ENCODE results near the gene KCNA2.

The KCNA2 gene

DNA sequence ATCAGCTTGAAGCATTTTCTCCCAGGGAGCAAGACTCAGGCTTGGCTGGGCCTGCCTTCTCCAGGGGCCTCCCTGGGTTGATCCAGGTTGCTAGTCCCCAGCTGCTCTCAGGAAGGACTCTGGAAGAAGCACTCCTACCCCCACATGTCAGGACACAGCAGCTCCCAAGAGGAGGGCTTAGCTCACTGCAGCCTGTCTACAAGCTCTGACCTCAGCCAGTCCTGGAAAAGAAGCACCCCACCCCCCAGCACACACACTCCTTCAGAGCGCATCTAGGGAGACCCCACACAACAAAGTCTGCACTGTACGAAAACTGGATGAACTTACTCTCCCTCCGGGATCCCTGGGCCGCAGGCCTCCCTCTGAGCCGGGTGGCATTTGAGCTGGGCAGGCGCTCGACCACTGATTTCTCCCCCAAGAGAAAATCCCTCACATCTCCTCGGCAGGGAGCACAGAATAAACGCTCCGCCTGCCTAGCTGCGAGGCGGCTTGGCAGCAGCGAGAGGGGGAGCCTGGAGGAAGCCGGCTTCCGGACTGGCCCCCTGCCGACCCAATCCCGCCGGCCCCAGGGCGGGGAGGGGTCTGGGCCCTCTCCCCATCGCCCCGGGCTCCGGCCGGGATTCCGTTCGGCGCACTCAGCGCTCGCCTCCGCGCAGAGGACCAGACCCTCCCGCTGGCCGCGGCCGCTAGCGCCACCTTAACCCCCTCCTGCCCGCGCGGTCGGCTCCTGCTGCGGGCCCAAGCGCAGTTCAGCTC, at the start of gene KCNA2:
TSS of gene KCNA2 (minus strand) at position 458 of the 756 bp plus-strand sequence. CDS start 1,576 bp downstream, outside the sequence.
- no peak for DNase-seq (ENCODE audit: low read depth in 2 of 2)

DNA sequence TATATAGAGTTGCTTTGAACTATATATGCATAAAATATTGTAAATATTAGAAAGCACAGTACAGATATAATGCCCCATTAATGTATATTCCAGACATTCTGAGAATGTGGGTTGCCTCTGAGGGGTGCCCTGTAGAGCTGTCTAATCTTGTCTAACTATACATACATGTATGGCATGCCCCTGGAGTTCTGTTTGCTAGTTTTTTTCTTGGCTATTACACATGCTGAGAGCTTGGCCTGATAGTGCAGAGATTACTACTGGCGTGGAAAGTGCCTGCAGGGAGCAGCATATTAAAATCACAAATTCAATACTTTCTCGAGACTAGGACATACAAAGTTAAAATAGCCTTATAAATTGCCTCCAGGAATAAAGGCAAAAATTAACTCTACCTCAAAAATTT, 44.5 kb upstream of the KCNA2 start:
- DNase-seq (ENCODE audit: low read depth in 2 of 2), result no peak

DNA sequence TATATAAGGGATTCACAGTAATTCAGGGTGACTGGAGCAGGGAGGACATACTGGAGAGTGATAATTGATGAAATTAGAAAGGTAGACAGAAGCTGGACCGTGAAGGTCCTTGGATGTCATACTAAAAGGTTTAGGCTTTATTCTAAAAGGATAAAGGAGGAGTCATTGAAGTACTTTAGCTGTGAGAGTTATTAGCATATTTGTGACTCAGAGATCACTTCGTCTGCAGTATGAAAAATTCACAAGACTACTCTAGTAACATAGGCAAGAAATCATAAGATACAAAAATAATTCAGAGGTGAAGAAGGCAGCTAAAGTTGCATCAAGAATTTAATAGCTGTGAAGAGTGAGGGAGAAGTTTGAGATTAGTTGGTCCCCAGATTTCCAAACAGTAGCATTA, 42.3 kb upstream of the KCNA2 start:
- no peak for DNase-seq (ENCODE audit: low read depth in 2 of 2)

DNA sequence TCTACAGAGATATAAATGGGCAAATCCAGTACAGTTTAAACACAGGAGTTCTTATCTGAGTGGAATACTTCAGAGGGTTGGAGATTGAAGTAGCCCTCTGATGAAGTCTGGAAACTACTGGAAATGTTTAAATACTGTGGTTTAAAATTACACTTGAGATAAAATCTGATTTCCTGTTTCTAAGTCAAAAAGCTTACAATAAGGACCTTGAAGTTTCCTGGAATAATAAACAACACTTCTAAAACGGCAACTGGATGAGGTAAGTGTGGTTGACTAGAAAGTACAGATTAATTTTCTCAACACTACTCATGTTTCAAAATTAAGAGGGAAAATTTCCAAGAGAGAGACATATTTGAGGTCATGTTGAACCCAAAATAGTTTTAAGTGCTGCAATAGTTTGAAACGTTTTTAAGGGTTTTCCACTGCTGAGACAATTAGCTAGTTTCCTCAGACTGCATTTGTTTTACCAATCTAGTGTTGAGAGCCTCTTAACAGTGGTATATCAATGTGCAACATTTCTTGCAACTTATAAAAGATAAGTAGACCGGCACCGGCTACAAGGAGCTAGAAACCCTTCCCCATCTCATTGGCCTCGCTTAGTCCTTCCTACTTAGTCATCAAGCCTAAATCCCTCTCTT, 41.2 kb upstream of the KCNA2 start:
- no peak for DNase-seq (ENCODE audit: low read depth in 2 of 2)

DNA sequence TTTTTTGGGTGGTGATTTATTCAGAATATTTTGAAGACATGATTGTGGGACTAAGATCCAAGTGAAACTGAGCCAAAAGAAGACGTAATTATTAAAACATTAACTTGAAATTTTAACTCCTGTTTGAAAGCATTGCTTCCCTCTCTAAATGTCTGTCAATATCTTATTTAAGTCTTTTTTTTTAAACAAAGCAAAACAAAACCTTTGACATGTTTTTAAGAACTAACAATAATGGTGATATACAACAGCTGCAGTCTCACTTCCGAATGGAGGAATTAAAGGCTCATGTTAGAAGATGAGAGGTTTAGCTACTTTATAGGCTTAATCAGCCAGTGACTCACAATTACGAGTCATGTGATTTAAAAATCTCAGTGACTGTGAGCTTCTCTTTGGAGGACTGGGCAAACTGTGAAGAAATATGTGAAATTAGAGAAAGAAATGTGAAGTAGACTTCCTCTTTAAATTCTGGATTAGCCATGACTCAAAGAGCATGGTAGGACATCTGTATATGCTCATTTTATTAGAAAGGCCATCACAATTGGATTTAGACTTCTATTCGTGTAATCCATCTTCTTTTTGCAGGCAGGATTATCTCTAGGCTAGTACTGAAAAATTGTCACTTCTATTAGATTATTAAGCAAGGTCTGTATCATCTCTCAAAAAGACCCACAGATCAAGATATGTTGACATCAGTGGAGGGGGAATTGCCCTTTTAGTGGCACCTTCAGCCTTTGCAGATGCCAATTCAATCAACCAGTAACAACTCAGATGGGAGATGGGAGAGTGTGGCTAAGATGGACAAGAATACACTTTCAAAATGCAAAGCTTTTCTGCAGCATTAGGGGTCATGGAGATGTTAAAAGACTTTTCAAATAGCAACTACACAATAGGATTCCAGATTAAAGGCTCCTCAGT, 39.9 kb upstream of the KCNA2 start:
- no peak for DNase-seq (ENCODE audit: low read depth in 2 of 2)

DNA sequence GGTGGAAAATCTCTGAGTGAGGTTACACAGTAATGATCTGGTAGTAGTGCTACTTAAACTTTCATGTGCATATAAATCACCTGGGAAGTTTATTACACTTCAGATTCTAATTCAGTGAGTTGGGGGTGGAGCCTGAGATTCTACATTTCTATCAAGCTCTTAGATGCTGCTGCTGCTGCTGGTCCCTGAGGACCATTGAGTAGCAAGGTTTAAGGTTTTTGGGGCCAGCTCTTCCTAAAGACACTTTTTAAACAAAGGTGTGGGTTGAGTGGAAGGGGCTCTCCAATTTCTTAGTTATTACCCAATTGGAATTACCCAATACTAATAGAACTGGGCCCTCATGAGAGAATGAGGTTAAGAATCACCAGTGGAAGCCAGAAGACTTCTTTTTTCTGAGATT, 39.1 kb upstream of the KCNA2 start:
- no peak for DNase-seq (ENCODE audit: low read depth in 2 of 2)

DNA sequence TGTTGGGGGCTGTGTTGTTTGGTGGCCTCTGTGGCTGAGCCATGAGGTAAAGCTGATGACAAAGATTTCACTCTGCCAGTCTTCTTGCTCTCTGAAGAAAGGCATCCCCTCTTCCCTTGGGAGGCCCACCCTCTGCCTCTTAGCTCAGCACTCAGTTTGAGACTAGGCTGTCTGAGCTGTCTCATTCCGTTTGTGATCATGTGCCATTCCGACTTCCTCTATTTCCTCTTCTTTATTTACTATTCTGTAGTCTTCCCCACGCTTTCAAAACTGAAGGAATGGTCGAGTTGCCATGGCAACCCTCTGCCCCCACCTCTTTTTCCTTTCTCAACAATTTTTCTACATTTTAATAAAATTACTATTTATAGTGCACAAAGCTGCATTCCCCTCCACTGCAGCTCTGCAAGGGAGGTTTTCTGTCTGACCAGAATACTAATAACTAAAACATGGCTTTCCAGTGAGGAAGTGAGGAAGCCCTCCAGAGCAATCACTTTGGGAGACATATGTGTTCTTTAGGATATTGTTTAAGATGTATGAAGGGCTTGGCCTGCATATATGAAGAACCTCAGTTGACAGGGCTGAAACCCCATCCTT, 37.8 kb upstream of the KCNA2 start:
- no peak for DNase-seq (ENCODE audit: low read depth in 2 of 2)

DNA sequence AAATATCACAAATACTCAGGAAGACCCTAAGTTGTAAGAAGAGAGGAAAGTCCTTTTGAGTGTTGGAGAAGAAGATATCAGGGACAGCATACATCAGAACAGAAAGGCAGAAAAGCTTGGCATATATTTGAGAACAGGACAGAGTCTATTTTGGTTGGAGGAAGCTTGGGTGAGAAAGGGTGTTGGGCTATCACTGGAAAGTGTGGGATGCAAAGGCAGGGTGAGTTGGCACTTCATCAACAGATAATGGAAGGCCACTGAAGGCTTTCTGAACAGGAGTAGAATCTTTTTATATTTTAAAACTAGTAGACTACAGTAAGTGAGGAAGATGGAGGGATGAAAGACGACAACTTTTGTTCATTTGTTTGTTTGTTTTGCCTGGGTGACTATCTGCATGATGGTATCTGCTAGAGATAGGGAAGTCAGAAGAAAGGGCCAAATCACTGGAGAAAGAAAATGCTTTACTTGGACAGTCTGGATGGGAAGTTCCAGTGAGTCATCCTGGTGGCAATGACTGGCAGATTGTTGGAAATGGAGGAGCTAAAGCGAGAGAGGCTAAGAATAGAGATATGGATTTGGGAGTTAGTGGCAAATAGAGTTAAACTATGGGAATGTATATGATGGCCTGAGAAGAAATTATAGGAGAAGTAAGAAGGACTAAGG, 33.7 kb upstream of the KCNA2 start:
- DNase-seq (ENCODE audit: low read depth in 2 of 2), result no peak

DNA sequence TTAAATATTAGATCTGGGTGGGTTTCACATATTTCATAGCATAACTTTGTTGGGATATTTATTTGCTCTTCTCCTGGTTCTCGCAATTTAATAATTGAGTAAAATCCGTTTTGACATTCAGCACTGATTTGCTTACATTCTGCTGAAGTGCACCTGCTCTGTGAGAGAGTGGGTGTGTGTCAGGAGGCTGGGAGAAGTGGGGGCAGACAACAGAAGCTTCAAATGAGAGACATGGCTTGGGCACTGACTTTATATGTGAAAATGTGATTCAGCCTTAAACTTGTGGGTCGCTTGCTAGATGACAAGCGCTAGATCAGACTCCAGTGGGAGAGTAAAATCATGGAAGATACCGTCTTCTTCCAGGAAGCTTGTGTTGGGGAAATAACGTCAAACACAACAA, 32.4 kb upstream of the KCNA2 start:
- DNase-seq (ENCODE audit: low read depth in 2 of 2), result no peak

DNA sequence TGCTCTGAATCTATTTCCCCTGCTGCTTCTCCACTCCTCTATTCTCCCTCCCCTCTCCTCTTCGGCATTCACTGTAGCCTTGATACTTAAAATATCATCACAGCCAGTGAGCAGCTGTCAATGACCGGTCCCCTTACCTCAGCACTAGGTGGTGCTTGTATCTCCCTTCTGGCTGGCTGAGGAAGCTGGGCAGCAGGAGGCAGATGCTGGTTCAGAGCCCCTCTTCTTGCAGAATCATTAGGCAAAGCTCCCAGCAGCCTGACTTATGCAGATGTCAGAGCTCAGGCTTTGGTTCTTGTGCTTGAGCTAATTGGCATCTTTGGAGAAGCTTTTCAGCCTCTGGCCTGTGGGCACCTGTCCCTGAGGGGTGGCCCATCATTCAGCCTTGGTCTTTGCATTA, 31.9 kb upstream of the KCNA2 start:
- no peak for DNase-seq (ENCODE audit: low read depth in 2 of 2)

DNA sequence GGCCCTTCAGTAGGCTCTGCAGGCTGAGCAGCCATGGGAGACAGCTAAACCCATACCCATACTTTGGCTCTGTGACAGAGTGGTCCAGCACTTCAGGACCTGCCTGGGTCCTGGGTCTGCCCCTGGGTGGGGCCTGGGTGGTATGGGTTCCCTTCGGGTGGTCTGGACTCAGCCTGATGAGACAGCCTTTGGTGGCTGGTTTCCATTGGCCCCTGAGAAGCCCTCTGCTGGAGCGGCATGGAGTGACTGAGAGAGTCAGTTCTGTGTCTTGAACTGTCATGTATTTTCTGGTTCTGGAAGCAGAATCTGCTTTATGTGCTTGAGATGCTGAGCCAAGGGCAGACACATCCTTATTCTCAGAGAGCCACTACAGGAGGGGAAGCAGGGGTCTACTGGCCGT, 31.3 kb upstream of the KCNA2 start:
- DNase-seq (ENCODE audit: low read depth in 2 of 2), result no peak

DNA sequence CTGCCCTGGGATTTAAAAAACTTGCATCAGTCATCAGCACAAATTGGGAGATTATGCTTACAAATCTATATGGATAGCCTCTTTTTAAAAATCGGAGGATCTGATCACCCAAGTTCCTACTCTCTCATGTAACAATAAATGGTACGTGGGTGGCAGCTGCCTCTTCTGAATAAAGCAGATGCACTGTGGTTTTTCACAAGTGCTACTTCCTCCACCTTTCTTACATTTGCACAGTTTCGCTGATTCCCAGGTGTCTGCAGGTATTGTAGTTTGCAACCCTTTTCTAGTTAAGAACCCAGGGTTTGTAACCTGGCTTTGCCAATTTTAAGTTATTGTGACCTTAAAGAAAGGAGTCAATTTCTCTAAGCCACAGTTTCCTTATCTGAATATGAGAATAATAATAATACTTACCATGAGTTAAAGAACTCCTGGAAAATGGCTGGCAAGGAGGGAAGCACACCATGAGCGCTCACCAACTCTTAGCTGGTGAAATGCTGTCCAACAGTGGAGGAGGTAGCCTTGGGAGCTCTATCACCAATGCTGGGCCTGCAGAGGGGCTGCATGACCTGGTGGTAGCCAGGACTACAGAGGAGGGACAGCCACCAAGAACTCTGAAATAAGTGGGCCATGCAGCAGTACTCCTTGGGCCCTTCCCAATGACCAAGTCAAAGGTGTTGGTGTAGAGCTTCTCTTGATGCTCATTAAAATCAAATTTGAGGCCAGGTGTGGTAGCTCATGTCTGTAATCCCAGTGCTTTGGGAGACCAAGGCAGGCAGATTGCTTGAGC, 30.2 kb upstream of the KCNA2 start:
- no peak for DNase-seq (ENCODE audit: low read depth in 2 of 2)

DNA sequence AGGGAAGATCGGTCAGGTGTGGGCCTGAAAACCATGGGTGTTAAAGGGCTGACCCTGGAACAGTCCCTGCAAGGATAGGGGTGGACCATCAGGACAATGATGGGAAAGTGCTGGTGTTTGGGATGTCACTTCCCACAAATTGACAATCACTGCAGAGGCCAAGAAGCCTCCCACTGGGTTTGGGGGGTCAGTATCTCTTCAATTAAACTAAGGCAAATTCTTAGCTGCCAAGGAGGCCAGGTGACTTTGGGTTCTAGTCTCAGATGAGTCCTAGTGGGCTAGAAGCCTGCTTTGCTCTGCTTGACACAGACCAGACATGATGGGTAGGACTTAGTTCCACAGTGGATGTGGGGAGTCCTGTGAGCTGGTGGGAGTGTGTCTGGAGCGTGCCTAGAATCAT, 29.3 kb upstream of the KCNA2 start:
- DNase-seq (ENCODE audit: low read depth in 2 of 2), result no peak

DNA sequence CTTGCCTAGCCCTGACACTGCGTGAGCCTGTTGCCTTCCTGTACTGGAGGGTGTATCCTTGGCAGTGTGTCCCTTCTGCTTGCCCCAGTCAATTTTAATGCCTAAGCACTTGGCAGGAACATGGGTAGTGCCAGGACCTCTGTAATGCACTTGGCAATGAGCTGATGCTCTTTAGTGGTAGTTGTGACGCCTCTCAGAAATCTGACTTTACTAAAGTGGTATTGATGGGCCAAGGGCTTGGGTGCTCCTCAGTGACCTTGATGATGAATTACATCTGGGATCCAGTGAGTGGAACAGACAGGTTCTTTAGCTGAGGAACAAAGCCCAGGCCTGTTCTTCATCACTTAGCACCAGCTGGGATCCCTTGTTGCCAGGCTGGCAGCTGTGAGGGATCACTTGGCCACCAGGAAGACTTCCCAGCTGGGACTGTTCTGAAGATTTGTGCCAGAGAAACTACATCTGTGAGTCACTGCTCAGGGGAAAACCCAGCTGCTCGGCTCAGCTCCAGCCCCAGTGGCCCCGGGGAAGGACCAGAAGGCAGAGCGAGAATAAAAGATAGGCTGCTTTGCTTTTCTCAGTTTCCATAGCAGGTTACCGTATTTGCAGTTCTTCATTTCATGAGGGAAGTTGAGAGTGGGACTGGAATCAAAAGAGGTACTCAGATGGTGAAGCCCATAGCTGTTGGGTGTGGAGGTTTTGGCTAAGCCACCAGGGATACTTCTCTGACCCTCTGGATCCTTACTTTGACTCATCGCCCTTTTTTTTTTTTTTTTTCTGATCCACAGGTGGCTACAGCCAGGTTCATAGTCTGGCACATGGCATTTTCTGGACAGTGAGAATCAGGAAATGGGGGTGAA, 28.5 kb upstream of the KCNA2 start:
- DNase-seq (ENCODE audit: low read depth in 2 of 2), result peak; percentile 55 to 72

DNA sequence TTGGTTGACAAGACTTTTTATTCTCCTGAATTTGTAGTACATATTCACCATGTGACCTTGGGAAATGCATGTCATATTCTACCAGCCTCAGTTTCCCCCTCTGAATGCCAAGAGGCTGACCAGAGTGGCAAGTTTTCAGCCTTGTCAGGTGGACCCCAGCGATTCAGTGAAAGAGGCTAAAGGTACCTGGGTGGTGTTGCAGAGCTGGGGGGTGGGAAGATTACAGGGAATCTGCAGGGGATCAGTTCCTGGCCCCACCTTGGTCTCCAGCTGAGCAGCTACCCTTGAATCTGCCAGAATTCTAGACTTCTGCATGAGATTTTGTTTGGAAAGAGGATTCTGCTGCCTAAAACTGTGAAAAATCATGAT, 27.9 kb upstream of the KCNA2 start:
- no peak for DNase-seq (ENCODE audit: low read depth in 2 of 2)

DNA sequence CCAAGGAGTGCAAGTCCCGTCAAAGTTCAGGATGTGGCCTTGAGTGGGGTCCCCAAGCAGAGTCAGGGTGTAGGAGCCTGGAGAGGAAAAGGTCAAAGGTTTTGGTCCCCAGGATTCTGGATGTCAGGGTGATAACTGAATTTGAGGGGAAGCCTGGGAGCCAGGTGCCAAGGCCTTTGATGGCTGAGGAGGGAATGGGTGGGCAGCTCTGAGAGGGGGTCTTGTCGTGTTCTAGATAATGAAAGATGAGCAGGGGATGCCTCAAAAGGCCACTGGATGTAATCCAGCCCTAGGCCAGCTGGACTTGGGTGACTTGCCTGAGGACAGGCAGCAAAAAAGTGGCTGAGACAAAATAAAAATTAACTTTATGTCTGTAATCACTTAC, 27.5 kb upstream of the KCNA2 start:
- DNase-seq (ENCODE audit: low read depth in 2 of 2), result no peak

DNA sequence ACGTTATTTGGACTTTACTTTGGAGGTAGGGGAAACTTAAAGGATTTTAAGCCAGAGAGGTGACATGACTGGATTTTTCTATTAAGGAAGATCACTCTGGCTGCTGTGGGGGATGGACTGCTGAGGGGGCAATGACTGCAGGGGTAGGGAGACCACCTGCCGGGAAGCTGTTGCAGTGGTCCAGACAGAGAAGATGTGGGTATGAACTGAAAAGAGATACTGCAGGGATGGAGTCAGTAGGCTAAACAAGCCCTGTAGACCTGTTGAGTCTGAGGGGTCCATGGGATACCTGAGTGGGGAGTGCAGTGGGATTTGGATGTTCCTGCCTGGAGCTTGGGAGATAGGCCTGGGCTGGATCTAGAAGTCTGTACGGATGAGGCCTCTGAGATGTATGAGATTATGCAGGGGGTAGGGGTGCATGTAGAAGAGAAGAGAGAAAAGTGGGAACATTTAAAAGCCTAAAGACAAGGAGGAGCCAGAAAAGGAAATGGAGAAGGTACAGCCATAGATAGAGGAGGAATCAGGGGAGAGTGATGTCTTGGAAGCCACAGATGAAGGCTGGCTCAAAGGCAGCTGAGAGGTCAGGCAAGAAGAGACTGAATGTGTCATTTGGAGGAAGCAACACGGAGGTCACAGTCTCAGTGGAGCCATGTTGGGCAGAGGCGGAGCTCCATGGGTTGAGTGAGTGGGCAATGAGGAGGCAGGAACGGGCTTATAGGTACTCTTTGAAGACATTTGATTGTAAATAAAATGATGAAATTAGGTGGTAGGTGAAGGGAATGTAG, 25.9 kb upstream of the KCNA2 start:
- DNase-seq (ENCODE audit: low read depth in 2 of 2), result no peak

DNA sequence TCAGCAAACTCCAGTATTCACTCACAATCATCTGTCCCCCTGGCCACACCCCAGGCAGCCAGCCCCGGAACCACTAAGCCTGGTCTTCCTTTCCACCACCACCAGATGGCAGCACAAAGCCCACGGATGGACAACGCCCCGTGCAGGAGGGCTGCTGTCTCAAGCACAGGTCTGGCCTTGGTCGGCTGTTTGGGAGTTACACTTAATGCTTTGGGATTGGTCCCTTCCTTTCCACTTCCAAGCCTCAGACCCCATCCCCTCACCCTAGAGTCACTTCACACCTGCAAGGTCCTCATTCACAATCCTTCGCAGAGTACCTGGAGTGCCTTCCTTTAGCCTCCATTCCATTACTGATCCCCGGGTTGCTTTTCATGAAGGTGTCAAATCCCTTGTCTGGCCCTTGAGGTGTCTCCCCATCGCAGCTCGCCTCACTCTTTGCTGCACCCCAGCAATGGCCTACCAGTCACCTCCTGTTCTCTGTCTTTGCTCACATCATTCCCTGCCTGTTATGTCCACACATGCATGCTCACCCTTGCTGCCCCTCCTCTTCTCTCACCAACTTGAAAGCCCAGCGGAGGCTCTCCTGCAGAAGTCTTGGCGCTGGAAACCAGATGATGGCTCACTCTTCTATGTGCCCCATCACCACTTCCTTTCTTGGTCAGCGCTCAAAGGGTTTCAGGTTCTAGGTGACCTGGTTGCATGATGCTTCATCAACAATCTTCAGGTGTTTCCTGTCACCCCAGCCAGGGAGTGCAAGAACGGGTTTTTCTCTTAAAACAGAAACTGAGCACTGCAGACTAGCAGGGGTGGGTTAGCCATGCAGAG, 24.9 kb upstream of the KCNA2 start:
- DNase-seq (ENCODE audit: low read depth in 2 of 2), result peak; percentile 68 to 84

All from stimulated activated CD4-positive, alpha-beta T cell treated with anti-CD3 and anti-CD28 coated beads, Interleukin-12 subunit alpha, Interleukin-12 subunit beta, amount 100 ng/mL, for 24 hours (primary cell).